GM19043 (cell line): ENCODE results near the gene AZI2.

Experiments
- ATAC-seq: cut with Tn5 transposase; IDR thresholded peaks from one replicate; pipeline ENCODE4 v1.9.1; 2021; ENCODE audit warnings: low read depth; ENCODE audit not compliant: unreplicated experiment

Gene AZI2

GRCh38 chr3:28308196-28308595 is 40.4 kb downstream of the AZI2 start:
- no peak for ATAC-seq

- no peak for ATAC-seq
Observed at GRCh38 chr3:28301688-28302087, 46.9 kb downstream of the AZI2 start.

DNA sequence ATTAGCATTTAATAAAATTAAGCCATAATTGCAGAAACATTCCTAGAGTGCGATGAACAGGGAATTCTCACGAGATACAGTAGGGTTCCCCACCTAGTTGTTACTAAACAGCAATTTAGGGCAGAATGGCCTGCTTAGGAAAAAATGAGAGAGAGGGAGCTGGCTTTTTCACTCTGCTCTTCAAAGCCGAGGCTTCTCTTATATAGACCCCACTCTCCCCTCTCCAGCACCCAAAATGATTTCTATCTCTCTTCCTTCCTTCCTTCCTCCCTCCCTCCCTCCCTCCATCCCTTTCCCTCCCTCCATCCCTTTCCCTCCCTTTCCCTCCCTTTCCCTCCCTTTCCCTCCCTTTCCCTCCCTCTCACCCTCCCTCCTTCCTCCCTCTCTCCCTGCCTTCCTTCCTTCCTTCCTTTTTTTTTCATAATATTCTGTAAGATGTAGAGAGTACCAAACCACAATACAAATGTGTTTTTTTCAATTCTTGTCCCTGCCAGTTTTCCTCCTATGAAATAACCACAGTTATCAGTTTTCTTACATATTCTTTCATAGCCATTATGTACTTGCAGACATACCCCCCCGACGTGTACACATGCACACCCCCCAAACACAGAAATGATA is 48.2 kb downstream of the AZI2 start:
- no peak for ATAC-seq

GRCh38 chr3:28299705-28300104 is 48.9 kb downstream of the AZI2 start:
- ATAC-seq, result no peak

DNA sequence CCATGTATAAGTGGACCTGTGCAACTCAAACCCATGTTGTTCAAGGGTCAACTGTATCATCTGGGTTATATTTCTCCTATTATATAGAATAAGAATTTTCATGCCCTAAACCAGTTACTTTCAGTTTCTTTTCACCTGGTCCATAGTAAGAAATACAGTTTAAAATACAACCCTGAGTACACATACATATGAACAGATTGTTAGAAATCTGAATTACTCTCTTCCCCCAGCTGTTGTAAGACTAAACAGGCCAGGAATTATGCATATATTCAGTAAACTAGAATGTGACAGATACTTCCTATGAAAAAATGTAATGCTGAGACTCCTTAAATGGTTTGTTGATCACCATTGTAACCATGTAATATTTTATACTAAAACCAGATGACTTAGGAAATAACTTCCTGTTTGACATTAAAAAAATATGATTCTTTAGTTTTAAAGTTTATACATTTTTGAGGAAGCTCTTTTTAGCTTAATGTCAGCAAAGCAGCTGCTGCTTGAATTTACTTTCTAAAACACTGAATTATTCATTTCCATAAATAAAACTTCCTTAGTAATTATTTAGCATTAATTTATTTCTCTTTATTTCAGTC is 52.6 kb downstream of the AZI2 start:
- no peak for ATAC-seq

GRCh38 chr3:28294667-28295413 is 53.8 kb downstream of the AZI2 start:
- no peak for ATAC-seq

- ATAC-seq, result no peak
Observed at GRCh38 chr3:28292622-28293021, 56.0 kb downstream of the AZI2 start.

DNA sequence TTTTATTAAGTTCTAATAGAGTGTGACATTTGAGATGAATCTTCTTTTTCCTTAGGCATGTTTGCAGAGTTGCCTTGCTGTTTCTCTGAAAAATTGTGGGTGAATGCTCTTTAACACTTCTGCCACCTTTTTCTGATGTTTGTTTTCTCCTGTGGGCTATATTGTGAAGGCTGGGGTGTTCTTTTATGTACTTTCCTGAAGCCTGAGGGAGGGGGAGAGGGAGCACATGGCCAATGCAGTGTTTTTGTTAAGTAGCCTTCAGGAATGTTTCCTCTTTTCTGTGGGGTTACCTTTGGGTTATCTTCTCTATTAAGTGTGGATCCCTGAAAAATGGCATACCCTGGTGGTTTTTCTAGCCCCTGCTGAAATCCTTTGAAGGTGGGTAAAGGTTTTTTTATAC is 57.0 kb downstream of the AZI2 start:
- no peak for ATAC-seq

- ATAC-seq, result no peak
Observed at GRCh38 chr3:28290863-28291300, 57.7 kb downstream of the AZI2 start.

DNA sequence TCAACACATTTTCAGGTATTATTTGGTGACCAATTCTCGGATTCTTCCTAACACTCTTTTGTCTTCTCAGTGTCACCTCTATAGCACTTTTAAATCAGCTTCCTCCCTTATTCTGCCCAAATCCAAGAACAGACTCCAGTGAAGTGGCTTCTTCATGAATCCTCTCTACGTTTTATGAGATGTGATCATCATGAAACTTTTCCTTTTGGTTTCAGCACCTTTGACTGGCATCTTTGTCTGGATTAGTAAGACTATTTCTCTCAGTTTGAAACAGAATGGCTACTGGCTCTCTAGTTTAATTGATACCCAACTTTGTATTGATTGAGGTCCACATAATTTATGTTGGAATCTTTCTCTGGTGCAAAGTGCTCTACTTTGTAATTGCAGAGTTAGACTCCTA is 61.6 kb downstream of the AZI2 start:
- no peak for ATAC-seq

DNA sequence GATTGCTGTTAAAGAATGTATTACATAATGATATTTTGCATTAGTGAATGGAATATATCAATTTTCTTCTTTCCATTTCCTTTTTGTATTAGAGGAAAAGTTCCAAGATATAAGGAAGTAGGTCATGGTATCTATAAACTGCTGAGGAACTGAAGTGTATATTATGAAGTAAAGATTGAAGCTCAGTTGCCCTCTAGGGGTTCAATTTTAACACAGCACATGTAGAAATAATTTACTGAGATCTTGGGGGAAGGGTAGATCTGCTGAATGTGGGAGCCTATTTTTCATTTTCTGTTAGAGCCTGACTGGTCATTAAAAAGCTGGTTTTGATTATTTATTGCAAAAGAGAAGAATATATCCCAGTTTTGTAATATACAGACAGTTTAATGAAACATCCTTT is 62.0 kb downstream of the AZI2 start:
- peak; percentile 84 for ATAC-seq

GRCh38 chr3:28280781-28281180 is 67.8 kb downstream of the AZI2 start:
- ATAC-seq, result no peak

DNA sequence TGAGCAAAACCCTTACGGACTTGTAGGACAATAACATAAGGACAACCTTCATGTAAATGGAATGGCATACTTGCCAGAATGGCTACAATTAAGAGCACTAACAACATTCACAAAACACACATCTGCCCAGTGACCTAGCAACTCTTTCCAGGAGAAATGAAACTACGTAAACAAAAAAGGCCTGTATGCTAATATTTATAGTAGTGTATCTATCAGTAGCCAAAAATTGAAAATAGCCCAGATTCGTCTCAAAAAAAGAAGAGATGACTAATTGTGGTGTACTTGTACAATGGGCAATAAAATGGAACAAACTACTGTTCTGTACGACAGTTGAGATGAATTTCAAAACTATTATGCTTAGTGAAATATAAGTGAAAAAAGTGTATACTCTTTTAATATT is 68.9 kb downstream of the AZI2 start:
- ATAC-seq, result no peak

- no peak for ATAC-seq
Observed at GRCh38 chr3:28278918-28279317, 69.7 kb downstream of the AZI2 start.

GRCh38 chr3:28273837-28274236 is 74.8 kb downstream of the AZI2 start:
- ATAC-seq, result no peak
